ENCODE data around the gene GINS1. TPM values are rescaled to one million over a fixed set of nuclear protein-coding genes. Genes with fewer than 3 reads are reported as not detected.

The GINS1 gene
- total RNA-seq, 2 donors from 2014 or later: 2.7 to 5.0 TPM

Other genes with a start within 250 kb of the GINS1 start
- gene ENTPD6, start 212.0 kb upstream of the GINS1 start, total RNA-seq: 100 to 1,000 TPM; 135 to 157 TPM
- gene PYGB, start 159.6 kb upstream of the GINS1 start, total RNA-seq: 100 to 1,000 TPM; 275 to 329 TPM
- gene ABHD12, start 16.8 kb upstream of the GINS1 start, total RNA-seq: 10 to 100 TPM; 42.4 to 76.1 TPM
- gene NINL, start 177.9 kb downstream of the GINS1 start, total RNA-seq: 1 to 10 TPM; 5.0 to 5.2 TPM
- gene NANP, start 216.3 kb downstream of the GINS1 start, total RNA-seq: 1 to 10 TPM; 2.7 to 3.7 TPM